GM12874 (cell line): ENCODE measurements around the gene TSPAN33.

Source experiments
- TF ChIP-seq, protein P1 (sequence below): IDR thresholded peaks from 2 replicates; pipeline ENCODE4 v1.5.1; 2011; ENCODE audit warnings: low read depth, mild to moderate bottlenecking, control low read depth, low read length, moderate library complexity; ENCODE audit not compliant: insufficient read depth

TSPAN33 gene

GRCh38 chr7:129209067-129209926 lies 64.8 kb downstream of the TSPAN33 start:
- TF ChIP-seq, protein P1, sequence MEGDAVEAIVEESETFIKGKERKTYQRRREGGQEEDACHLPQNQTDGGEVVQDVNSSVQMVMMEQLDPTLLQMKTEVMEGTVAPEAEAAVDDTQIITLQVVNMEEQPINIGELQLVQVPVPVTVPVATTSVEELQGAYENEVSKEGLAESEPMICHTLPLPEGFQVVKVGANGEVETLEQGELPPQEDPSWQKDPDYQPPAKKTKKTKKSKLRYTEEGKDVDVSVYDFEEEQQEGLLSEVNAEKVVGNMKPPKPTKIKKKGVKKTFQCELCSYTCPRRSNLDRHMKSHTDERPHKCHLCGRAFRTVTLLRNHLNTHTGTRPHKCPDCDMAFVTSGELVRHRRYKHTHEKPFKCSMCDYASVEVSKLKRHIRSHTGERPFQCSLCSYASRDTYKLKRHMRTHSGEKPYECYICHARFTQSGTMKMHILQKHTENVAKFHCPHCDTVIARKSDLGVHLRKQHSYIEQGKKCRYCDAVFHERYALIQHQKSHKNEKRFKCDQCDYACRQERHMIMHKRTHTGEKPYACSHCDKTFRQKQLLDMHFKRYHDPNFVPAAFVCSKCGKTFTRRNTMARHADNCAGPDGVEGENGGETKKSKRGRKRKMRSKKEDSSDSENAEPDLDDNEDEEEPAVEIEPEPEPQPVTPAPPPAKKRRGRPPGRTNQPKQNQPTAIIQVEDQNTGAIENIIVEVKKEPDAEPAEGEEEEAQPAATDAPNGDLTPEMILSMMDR = no peak

DNA sequence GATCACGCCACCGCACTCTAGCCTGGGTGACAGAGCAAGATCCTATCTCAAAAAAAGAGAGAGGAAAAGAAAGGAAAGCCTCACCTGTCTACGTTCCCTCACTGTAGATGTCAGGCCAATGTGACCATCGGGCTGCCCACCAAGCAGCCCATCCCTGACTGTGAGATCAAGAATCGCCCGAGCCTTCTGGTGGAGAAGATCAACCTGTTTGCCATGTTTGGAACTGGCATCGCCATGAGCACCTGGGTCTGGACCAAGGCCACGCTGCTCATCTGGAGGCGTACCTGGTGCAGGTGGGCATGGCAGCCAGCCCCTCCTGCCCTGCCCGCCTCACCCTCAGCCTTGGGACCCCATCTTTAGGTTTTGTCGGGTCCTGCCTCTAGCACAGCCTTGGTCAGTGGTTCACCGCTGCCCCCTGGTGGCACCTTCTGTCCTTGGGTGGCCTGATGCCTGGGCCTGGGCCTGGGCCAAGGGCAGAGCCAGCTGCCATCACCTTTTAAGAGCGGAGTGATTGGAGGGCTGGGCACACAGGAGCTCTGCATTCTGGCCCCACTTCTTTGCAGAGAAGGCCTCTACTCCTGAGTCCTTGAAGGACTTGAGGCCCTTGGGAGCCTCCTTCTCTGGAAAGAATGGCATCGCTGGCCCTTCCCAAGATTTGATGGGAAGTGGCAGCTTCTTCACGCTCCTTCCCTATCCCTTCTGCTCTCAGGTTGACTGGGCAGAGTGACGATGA lies 65.9 kb downstream of the TSPAN33 start:
- TF ChIP-seq, protein P1 = peak; percentile 92

- TF ChIP-seq, protein P1 = no peak
These were observed 66.4 kb downstream of the TSPAN33 start for GRCh38 chr7:129210989-129211312.

GRCh38 chr7:129212126-129212525 lies 67.6 kb downstream of the TSPAN33 start:
- TF ChIP-seq, protein P1 = no peak

GRCh38 chr7:129212596-129212995 lies 68.1 kb downstream of the TSPAN33 start:
- TF ChIP-seq, protein P1 = no peak

DNA sequence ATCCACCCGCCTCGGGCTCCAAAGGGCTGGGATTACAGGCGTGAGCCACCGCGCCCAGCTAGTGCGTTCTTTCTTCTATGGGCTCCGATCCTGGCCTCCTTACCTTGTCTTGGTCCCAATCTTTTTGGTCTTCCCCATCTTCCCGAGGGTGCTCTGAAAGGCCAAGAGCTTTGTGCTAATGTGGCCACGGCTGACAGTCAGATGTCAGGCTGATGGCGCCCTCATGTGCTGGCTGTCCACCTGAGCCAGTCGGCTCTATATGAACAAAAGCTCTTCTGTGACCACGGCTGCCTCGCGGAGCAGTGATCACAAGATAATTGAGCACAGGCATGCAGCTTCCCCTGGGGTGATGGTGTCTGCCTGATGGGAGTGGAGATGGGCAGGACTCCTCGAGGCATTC lies 69.3 kb downstream of the TSPAN33 start:
- TF ChIP-seq, protein P1 = peak; percentile 30; the same call in 1 of the 2 replicates

- TF ChIP-seq, protein P1 = peak; percentile 83
These were observed 74.1 kb downstream of the TSPAN33 start for GRCh38 chr7:129218514-129219062.
